ENCODE measurements around the gene SOHLH1. TPM values are rescaled to one million over a fixed set of nuclear protein-coding genes. Genes with fewer than 3 reads are reported as not detected.

The SOHLH1 gene
- total RNA-seq, 1 experiment from 2014 or later, result not detected

DNA sequence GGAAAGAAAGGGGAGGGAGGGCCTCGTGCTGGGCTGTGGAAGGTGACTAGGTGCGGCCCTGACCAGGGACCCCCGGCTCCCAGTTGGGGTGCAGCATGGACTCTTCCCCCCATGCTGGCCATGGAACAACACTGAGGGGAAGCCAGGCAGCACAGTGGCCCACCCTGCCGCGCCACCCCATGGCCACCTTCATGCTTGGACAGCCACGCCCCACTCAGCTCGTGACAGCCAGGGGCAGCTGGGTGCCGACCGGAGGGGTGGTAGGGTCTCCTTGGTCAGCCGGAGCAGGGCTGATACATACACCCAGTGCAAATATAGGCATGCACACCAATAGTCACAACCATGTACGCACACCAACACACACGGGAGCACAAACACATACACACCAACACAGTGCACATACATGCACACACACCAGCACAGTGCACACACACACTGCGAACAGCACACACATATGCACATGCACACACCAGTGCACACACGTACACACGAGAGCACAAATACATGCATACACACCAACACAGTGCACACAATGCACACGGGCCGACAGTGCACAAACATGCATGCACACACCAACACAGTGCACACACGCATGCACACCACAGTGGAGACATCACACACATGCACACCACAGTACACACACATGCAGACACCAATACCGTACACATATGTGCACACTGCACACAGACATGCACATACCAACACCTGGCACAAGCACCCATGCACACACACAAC, 8.3 kb downstream of the SOHLH1 start:
- DNase-seq (ENCODE audit: unreplicated experiment), result no peak
- no peaks in the 10 kb centered on the region for H3K27me3 Mint-ChIP-seq (ENCODE audit: insufficient read depth, unreplicated experiment)
- POLR2A ChIA-PET, result no interaction called here
- H3K4me3 Mint-ChIP-seq (ENCODE audit: unreplicated experiment), result no peak overlapping the region
- no peaks in the 10 kb centered on the region for H3K36me3 Mint-ChIP-seq (ENCODE audit: insufficient read depth, unreplicated experiment)
- H3K4me1 Mint-ChIP-seq (ENCODE audit: insufficient read depth, unreplicated experiment), result peaks cover 6% of the 10 kb centered on the region
- no peak overlapping the region for H3K27ac Mint-ChIP-seq (ENCODE audit: low read depth, unreplicated experiment)
- TF ChIP-seq, protein P1, sequence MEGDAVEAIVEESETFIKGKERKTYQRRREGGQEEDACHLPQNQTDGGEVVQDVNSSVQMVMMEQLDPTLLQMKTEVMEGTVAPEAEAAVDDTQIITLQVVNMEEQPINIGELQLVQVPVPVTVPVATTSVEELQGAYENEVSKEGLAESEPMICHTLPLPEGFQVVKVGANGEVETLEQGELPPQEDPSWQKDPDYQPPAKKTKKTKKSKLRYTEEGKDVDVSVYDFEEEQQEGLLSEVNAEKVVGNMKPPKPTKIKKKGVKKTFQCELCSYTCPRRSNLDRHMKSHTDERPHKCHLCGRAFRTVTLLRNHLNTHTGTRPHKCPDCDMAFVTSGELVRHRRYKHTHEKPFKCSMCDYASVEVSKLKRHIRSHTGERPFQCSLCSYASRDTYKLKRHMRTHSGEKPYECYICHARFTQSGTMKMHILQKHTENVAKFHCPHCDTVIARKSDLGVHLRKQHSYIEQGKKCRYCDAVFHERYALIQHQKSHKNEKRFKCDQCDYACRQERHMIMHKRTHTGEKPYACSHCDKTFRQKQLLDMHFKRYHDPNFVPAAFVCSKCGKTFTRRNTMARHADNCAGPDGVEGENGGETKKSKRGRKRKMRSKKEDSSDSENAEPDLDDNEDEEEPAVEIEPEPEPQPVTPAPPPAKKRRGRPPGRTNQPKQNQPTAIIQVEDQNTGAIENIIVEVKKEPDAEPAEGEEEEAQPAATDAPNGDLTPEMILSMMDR (IDR thresholded peaks at IDR 0.05; ENCODE audit: unreplicated experiment), result no peak
- BruUV-seq (replicated peaks), result no TSS peak
- intact Hi-C loops (cut with micrococcal nuclease), result no loop called here
- CTCF ChIA-PET, result no interaction called here
- no peaks in the 10 kb centered on the region for H3K9me3 Mint-ChIP-seq (ENCODE audit: unreplicated experiment)

DNA sequence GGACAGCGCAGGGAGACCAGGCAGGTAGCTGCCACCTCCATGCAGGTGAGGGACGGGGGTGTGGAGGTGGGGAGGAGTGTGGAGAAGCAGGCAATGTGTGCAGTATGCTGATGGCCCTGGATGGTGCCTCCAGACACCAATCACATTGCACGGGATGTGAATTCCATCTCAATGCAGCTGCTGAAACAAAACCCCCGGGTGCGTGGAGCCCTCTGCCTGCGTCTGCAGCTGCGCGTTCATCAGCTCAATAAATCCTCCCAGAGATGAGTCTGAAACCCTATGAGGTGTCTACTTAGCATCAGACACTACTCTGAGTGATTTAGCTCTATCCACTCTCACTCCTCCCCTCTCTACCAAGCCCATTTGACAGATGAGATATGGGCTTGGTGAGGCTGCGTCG, 10.3 kb downstream of the SOHLH1 start:
- ChIA-PET CTCF (interaction anchor here (0.6 kb wide), 1 partner anchor 62 kb away, joined by 3 read pairs; no protein-coding TSS in a partner anchor), POLR2A (no interaction called here)
- Mint-ChIP-seq H3K9me3 (ENCODE audit: unreplicated experiment) (no peaks in the 10 kb centered on the region), H3K27me3 (ENCODE audit: insufficient read depth, unreplicated experiment) (no peaks in the 10 kb centered on the region), H3K4me3 (ENCODE audit: unreplicated experiment) (no peak overlapping the region), H3K4me1 (ENCODE audit: insufficient read depth, unreplicated experiment) (peaks cover 6% of the 10 kb centered on the region), H3K27ac (ENCODE audit: low read depth, unreplicated experiment) (no peak overlapping the region), H3K36me3 (ENCODE audit: insufficient read depth, unreplicated experiment) (no peaks in the 10 kb centered on the region)
- no peak for DNase-seq (ENCODE audit: unreplicated experiment)
- TF ChIP-seq, protein P1 (IDR thresholded peaks at IDR 0.05; ENCODE audit: unreplicated experiment), result no peak
- intact Hi-C loops (cut with micrococcal nuclease), result no loop called here
- no TSS peak for BruUV-seq (replicated peaks)

DNA sequence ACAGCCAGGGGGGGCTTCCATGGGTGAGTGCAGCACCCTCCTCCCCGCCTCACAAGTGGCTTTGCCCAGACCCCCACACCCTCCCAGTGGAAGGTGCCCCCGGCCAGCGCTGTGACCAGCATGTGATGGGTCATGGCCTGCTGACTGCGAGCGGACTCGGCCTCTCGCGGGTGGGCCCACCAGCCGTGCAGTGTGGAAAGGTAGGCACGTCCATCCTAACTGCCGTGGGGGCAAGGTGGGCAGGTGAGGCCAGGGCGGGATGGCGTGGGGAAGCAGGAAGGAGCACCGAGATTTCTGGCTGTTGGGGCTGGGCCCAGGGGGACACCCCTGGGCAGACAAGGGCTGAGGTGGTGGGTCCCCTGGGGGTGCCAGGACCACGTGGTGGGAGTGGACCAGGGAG, 12.1 kb downstream of the SOHLH1 start:
- no TSS peak for BruUV-seq (replicated peaks)

DNA sequence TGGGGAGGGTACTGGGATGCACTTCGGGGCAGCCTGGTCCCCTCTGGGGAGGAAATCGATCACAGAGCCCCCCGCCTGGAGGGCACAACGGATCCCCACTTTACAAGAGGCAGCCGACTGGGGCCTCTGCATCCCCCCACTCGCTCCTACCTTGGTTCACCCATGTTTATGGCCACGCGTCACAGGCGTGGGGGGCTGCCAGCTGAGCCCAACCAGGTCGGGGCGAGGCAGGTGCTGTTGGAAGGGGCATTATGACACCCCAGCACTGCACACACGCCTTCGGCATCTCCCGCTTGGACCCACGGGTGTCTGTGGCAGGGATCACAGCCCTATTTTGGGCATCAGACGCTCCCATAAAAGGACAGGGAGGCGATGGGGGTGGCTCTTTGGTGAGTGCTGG, 14.6 kb downstream of the SOHLH1 start:
- H3K36me3 Mint-ChIP-seq (ENCODE audit: insufficient read depth, unreplicated experiment), result no peaks in the 10 kb centered on the region
- CTCF ChIA-PET, result no interaction called here
- H3K4me3 Mint-ChIP-seq (ENCODE audit: unreplicated experiment), result no peak overlapping the region
- H3K4me1 Mint-ChIP-seq (ENCODE audit: insufficient read depth, unreplicated experiment), result peaks cover 4% of the 10 kb centered on the region
- no peak overlapping the region for H3K27ac Mint-ChIP-seq (ENCODE audit: low read depth, unreplicated experiment)
- DNase-seq (ENCODE audit: unreplicated experiment), result no peak
- intact Hi-C loops (cut with micrococcal nuclease), result no loop called here
- H3K27me3 Mint-ChIP-seq (ENCODE audit: insufficient read depth, unreplicated experiment), result no peaks in the 10 kb centered on the region
- POLR2A ChIA-PET, result no interaction called here
- no TSS peak for BruUV-seq (replicated peaks)
- H3K9me3 Mint-ChIP-seq (ENCODE audit: unreplicated experiment), result no peaks in the 10 kb centered on the region
- TF ChIP-seq, protein P1 (IDR thresholded peaks at IDR 0.05; ENCODE audit: unreplicated experiment), result no peak

More for the DNA sequence above, 12.1 kb downstream of the SOHLH1 start:
- intact Hi-C loops (cut with micrococcal nuclease), result no loop called here
- TF ChIP-seq, protein P1 (IDR thresholded peaks at IDR 0.05; ENCODE audit: unreplicated experiment), result no peak
- Mint-ChIP-seq H3K4me3 (ENCODE audit: unreplicated experiment) (no peak overlapping the region), H3K4me1 (ENCODE audit: insufficient read depth, unreplicated experiment) (no peaks in the 10 kb centered on the region), H3K27ac (ENCODE audit: low read depth, unreplicated experiment) (no peak overlapping the region), H3K9me3 (ENCODE audit: unreplicated experiment) (no peaks in the 10 kb centered on the region), H3K36me3 (ENCODE audit: insufficient read depth, unreplicated experiment) (no peaks in the 10 kb centered on the region), H3K27me3 (ENCODE audit: insufficient read depth, unreplicated experiment) (no peaks in the 10 kb centered on the region)
- POLR2A ChIA-PET, result no interaction called here
- DNase-seq (ENCODE audit: unreplicated experiment), result no peak
- CTCF ChIA-PET, result no interaction called here
